Colon (tissue), 2 donors: ENCODE data around the gene ARF5.
"Not testable (repeated sequence)": the region's sequence is repeated elsewhere in the genome, so short reads cannot be mapped to it uniquely, and the experiment has no call there.

Experiments used
- FAIRE-seq: peaks from 2 replicates; lab custom pipeline; 2012; peaks lifted over from hg19 to GRCh38; lab: Jason Lieb, UNC
- donor health status: control.
- donor health status: control.

The ARF5 gene

GRCh38 chr7:127588019-127588696 lies at the start of gene ARF5:
TSS of gene ARF5 (plus strand) at chr7:127588411. CDS start at chr7:127588499, 88 bp downstream.
- FAIRE-seq: no peak

- FAIRE-seq: no peak
Measured at GRCh38 chr7:127539116-127539515, 49.1 kb upstream of the ARF5 start.

- FAIRE-seq: not testable (repeated sequence)
Measured at GRCh38 chr7:127540461-127540860, 47.8 kb upstream of the ARF5 start.

GRCh38 chr7:127541548-127541947 lies 46.7 kb upstream of the ARF5 start:
- no peak for FAIRE-seq

- FAIRE-seq: no peak
Measured at GRCh38 chr7:127546313-127546712, 41.9 kb upstream of the ARF5 start.

GRCh38 chr7:127550247-127550646 lies 38.0 kb upstream of the ARF5 start:
- FAIRE-seq: no peak

GRCh38 chr7:127551941-127552340 lies 36.3 kb upstream of the ARF5 start:
- no peak for FAIRE-seq

- FAIRE-seq: no peak
Measured at GRCh38 chr7:127556404-127556803, 31.8 kb upstream of the ARF5 start.

- no peak for FAIRE-seq
Measured at GRCh38 chr7:127557803-127558202, 30.4 kb upstream of the ARF5 start.

- FAIRE-seq: no peak
Measured at GRCh38 chr7:127566242-127566641, 22.0 kb upstream of the ARF5 start.

- FAIRE-seq: not testable (repeated sequence)
Measured at GRCh38 chr7:127568034-127568433, 20.2 kb upstream of the ARF5 start.

GRCh38 chr7:127571741-127572505 lies 16.3 kb upstream of the ARF5 start:
- no peak for FAIRE-seq

- no peak for FAIRE-seq
Measured at GRCh38 chr7:127578036-127578684, 10.1 kb upstream of the ARF5 start.

GRCh38 chr7:127578711-127579275 lies 9.4 kb upstream of the ARF5 start:
- FAIRE-seq: no peak

- no peak for FAIRE-seq
Measured at GRCh38 chr7:127580612-127581011, 7.6 kb upstream of the ARF5 start.

- no peak for FAIRE-seq
Measured at GRCh38 chr7:127581716-127582115, 6.5 kb upstream of the ARF5 start.

- FAIRE-seq: no peak
Measured at GRCh38 chr7:127582361-127582760, 5.8 kb upstream of the ARF5 start.

- no peak for FAIRE-seq
Measured at GRCh38 chr7:127584648-127585043, 3.6 kb upstream of the ARF5 start.

- FAIRE-seq: no peak
Measured at GRCh38 chr7:127585044-127585953, 2.9 kb upstream of the ARF5 start, which contains the start of gene GCC1. TSS of gene GCC1 (minus strand) at chr7:127585596. CDS start at chr7:127585182, 414 bp downstream.

- no peak for FAIRE-seq
Measured at GRCh38 chr7:127586346-127586745, 1.9 kb upstream of the ARF5 start.

- no peak for FAIRE-seq
Measured at GRCh38 chr7:127587663-127588018, 570 bp upstream of the ARF5 start.
